ENCODE measurements around the gene TPCN1.

The TPCN1 gene

GRCh38 chr12:113289361-113289760, 68.1 kb downstream of the TPCN1 start:
- DNase-seq = no peak

GRCh38 chr12:113290506-113290905, 69.2 kb downstream of the TPCN1 start:
- no peak for DNase-seq

- no peak for DNase-seq
Measured at GRCh38 chr12:113291586-113291985, 70.3 kb downstream of the TPCN1 start.

- no peak for DNase-seq
Measured at GRCh38 chr12:113292091-113292490, 70.8 kb downstream of the TPCN1 start.

GRCh38 chr12:113292547-113292946, 71.3 kb downstream of the TPCN1 start:
- DNase-seq = no peak

- no peak for DNase-seq
Measured at GRCh38 chr12:113293100-113293499, 71.8 kb downstream of the TPCN1 start.

GRCh38 chr12:113295886-113296556, 74.8 kb downstream of the TPCN1 start:
- DNase-seq = no peak

GRCh38 chr12:113296557-113297213, 75.4 kb downstream of the TPCN1 start:
- no peak for DNase-seq

GRCh38 chr12:113297214-113297587, 75.9 kb downstream of the TPCN1 start:
- no peak for DNase-seq

GRCh38 chr12:113297621-113298471, 76.6 kb downstream of the TPCN1 start:
- DNase-seq = no peak

GRCh38 chr12:113298472-113298817, 77.2 kb downstream of the TPCN1 start:
- no peak for DNase-seq

GRCh38 chr12:113298861-113299545, 77.7 kb downstream of the TPCN1 start:
- no peak for DNase-seq

- no peak for DNase-seq
Measured at GRCh38 chr12:113299619-113300237, 78.5 kb downstream of the TPCN1 start.

GRCh38 chr12:113301811-113302210, 80.5 kb downstream of the TPCN1 start:
- DNase-seq = no peak

- no peak for DNase-seq
Measured at GRCh38 chr12:113302466-113302865, 81.2 kb downstream of the TPCN1 start.

GRCh38 chr12:113302886-113303640, 81.8 kb downstream of the TPCN1 start:
- no peak for DNase-seq

- no peak for DNase-seq
Measured at GRCh38 chr12:113305281-113305856, 84.1 kb downstream of the TPCN1 start.

GRCh38 chr12:113306382-113306781, 85.1 kb downstream of the TPCN1 start:
- no peak for DNase-seq

GRCh38 chr12:113310489-113310888, 89.2 kb downstream of the TPCN1 start:
- DNase-seq = no peak

- no peak for DNase-seq
Measured at GRCh38 chr12:113314121-113314529, 92.9 kb downstream of the TPCN1 start.

GRCh38 chr12:113315358-113315757, 94.1 kb downstream of the TPCN1 start:
- no peak for DNase-seq

- DNase-seq = no peak
Measured at GRCh38 chr12:113316155-113316554, 94.9 kb downstream of the TPCN1 start.

Data from T-helper 1 cell (primary cell).